ENCODE results near the gene VCY.
"Not testable (repeated sequence)": the region's sequence is repeated elsewhere in the genome, so short reads cannot be mapped to it uniquely, and the experiment has no call there.

The VCY gene

GRCh38 chrY:13986373-13986772, at the start of gene VCY:
Gene VCY, minus strand, starts transcription at chrY:13986473. Its CDS starts 33 bp downstream, at chrY:13986440.
- DNase-seq = not testable (repeated sequence)

GRCh38 chrY:14030395-14030794, 44.1 kb upstream of the VCY start:
- DNase-seq = not testable (repeated sequence)

GRCh38 chrY:14011916-14012315, 25.6 kb upstream of the VCY start:
- DNase-seq = not testable (repeated sequence)

- not testable (repeated sequence) for DNase-seq
Measured at GRCh38 chrY:13942406-13942805, 43.9 kb downstream of the VCY start.

Measured in activated CD8-positive, alpha-beta memory T cell treated with anti-CD3 and anti-CD28 coated beads, Interleukin-2, amount 50 U/mL, for 4 hours (primary cell).